HFF-Myc (cell line): ENCODE results near the gene ZSCAN2.
A peak's percentile ranks its signal among the peaks of the same experiment; 100 is the strongest.
"Not testable (repeated sequence)": the region's sequence is repeated elsewhere in the genome, so short reads cannot be mapped to it uniquely, and the experiment has no call there.

Experiments used
- DNase-seq: peaks from one replicate; pipeline ENCODE4 v3.0.0-alpha.2; 2011; ENCODE audit warnings: low read depth; ENCODE audit errors: extremely low read depth
- H3K4me3 ChIP-seq: replicated peaks from 2 replicates; pipeline ENCODE4 v1.5.1; 2011; ENCODE audit warnings: low read depth, mild to moderate bottlenecking, control low read depth, low read length
- TF ChIP-seq, protein P1 (sequence below): IDR thresholded peaks from 2 replicates; pipeline ENCODE4 v1.5.1; 2012; ENCODE audit warnings: mild to moderate bottlenecking, low read depth, low read length, control low read depth; ENCODE audit errors: missing control alignments

Gene ZSCAN2

DNA sequence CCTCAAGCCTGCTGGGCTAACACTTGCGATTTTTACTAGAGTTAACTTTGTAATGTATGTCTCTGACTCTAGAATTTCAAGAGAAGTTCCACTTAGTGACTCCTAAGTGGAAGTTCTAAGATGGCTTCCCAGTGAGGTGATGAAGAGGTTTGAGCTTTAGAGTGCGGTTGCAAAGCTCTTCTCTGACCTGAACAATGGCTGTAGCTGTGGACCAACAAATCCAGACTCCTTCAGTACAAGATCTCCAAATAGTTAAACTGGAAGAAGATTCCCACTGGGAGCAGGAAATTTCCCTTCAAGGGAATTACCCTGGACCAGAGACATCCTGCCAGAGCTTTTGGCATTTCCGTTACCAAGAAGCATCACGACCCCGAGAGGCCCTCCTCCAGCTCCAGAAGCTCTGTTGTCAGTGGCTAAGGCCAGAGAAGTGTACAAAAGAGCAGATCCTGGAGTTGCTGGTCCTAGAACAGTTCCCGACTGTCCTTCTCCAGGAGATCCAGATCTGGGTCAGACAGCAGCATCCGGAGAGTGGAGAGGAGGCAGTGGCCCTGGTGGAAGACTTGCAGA is 31.0 kb downstream of the ZSCAN2 start:
- DNase-seq, result no peak
- peak overlapping the region; percentile 50 for H3K4me3 ChIP-seq
- TF ChIP-seq, protein P1, sequence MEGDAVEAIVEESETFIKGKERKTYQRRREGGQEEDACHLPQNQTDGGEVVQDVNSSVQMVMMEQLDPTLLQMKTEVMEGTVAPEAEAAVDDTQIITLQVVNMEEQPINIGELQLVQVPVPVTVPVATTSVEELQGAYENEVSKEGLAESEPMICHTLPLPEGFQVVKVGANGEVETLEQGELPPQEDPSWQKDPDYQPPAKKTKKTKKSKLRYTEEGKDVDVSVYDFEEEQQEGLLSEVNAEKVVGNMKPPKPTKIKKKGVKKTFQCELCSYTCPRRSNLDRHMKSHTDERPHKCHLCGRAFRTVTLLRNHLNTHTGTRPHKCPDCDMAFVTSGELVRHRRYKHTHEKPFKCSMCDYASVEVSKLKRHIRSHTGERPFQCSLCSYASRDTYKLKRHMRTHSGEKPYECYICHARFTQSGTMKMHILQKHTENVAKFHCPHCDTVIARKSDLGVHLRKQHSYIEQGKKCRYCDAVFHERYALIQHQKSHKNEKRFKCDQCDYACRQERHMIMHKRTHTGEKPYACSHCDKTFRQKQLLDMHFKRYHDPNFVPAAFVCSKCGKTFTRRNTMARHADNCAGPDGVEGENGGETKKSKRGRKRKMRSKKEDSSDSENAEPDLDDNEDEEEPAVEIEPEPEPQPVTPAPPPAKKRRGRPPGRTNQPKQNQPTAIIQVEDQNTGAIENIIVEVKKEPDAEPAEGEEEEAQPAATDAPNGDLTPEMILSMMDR, result no peak

DNA sequence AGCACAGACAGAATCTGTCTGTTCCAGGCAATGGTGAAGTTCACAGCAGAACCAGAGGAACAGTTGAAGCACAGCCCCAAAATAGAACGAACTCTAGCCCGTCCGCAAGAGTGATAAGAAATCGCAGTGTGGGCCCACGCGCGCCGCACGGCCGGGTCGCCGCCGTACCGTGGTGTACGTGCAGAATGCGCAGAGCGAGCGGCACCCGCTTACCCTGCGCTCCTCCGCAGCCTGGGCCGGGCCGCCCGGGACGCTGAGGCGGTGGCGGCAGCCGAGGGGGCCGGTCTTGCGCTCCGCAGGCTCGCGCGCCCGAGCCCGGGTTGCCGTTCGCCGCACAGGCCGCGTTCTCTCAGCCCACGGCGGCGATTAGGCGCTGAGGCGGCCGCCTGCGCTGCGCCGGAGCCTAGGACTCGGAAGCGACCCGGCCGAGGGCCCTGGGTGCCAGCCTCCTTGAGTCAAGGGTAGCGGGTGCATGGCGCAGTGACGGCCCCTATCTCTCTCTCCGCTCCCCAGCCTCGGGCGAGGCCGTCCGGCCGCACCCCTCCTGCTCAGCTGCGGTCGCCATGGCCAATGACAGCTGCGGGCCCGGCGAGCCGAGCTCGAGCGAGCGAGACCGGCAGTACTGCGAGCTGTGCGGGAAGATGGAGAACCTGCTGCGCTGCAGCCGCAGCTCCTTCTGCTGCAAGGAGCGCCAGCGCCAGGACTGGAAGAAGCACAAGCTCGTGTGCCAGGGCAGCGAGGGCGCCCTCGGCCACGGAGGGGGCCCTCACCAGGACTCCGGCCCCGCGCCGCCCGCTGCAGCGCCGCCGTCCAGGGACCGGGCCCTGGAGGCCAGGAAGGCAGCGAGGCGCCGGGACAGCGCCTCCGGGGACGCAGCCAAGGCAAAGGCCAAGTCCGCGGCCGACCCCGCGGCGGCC is 32.8 kb downstream of the ZSCAN2 start:
- peak overlapping the region; percentile 50 for H3K4me3 ChIP-seq
- TF ChIP-seq, protein P1, result no peak
- no peak for DNase-seq

DNA sequence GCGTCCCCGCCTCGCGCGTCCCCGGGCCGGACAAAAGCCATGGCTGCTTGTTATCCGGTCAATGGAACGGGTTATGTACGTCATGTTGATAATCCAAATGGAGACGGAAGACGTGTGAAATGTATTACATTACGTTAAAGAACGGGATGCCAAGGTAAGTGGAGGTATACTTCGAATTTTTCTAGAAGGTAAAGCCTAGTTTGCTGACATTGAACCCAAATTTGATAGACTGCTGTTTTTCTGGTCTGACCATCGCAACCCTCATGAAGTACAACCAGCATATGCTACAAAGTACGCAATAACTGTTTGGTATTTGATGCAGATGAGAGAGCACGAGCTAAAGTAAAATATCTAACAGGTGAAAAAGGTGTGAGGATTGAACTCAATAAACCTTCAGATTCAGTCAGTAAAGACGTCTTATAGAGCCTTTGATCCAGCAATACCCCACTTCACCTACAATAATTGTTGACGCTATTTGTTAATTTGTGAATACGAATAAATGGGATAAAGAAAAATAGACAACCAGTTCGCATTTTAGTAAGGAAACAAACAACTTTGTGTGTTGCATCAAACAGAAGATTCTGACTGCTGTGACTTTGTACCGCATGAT is 33.5 kb downstream of the ZSCAN2 start:
- DNase-seq, result no peak
- TF ChIP-seq, protein P1, result no peak

DNA sequence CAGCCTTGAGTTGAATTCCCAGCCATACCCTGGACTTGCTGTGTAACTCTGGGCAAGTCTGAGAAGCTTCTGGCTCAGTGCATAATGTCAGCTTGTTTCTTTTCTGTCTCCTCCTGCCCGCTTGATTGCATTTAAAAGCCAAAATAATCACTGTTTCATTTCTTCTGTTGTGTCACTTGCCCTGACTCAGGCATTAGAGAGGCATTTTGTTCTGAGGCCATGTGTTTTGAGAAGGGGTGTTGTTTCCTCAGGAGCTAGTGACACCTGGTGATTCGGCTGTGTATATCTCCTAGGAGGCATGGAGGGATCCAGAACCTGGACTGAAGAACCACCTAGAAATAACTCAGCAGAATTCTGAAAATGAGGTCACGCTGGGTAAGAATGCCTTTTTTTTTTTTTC is 37.3 kb downstream of the ZSCAN2 start:
- TF ChIP-seq, protein P1, result no peak
- no peak overlapping the region for H3K4me3 ChIP-seq
- no peak for DNase-seq

More for the DNA sequence above, 33.5 kb downstream of the ZSCAN2 start:
- peak overlapping the region; percentile 50 for H3K4me3 ChIP-seq

DNA sequence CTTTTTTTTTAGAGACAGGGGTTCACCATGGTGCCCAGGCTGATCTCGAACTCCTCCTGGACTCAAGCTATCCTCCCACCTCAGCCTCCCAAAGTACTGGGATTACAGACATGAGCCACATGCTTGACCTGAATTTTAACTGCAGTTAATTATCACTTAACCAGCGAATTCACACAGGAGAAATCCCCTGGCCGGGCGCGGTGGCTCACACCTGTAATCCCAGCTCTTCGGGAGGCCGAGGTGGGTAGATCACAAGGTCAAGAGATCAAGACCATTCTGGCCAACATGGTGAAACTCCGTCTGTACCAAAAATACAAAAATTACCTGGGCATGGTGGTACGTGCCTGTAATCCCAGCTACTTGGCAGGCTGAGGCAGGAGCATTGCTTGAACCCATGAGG is 41.1 kb downstream of the ZSCAN2 start:
- not testable (repeated sequence) for DNase-seq, H3K4me3 ChIP-seq

DNA sequence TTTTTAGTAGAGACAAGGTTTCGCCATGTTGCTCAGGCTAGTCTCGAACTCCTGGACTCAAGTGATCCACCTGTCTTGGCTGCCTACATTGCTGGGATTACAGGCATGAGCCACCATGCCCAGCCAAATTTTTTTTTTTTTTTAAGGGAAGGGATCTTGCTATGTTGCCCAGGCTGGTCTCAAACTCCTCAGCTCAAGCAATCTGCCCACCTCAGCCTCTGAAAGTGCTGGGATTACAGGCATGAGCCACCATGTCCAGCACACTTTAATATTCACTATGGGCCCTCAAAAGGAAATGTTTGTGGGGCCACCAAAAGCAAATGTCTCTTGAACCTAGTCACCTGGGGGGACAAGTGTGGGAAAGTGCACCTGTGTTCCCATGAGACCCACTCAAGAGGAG is 41.8 kb downstream of the ZSCAN2 start:
- not testable (repeated sequence) for H3K4me3 ChIP-seq, DNase-seq

DNA sequence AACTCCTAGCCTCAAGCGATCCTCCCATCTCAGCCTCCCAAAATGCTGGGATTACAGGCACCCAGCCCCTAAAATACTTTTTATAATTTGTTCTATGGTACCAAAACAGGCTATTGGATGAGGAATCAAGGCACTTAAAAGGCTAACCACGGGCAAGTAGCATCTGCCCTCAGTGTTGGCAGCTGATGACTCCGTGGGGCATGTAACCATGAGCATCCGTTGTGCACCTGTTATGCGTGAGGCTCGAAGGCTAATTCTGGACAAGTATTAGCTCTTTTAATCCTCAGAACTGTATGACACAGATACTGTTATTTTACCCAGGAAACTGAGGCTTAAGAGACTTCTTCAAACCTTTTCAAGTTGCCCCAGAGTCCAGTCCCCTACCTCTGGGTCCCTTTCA is 43.0 kb downstream of the ZSCAN2 start:
- TF ChIP-seq, protein P1, result no peak
- no peak overlapping the region for H3K4me3 ChIP-seq
- no peak for DNase-seq
